ENCODE results near the gene NFIB.

The NFIB gene

DNA sequence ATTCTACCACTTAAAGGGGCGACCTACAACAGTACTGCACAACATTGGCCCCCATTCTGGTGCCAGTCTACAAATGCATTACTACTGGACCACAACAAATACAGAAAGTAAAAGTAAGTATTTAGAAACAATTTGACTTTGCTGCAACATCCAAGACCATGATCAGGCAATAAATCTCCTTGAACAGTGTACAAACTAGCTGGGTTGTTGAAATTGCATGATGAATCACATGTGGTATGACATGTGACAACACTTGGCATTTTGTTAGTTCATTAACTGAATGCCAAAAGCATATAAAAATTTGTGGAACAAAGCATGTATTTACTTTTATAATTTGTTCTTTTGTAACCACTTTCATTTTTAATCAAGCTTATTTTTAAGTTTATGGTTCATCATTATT is 270.5 kb downstream of the NFIB start:
- no peaks in the 10 kb centered on the region for H3K4me1 ChIP-seq (ENCODE audit: control insufficient read depth, low read depth, low read length)
- no peak overlapping the region for H2AK5ac ChIP-seq (ENCODE audit: low read length)
- H3K4me2 ChIP-seq (ENCODE audit: low read length) = no peak overlapping the region
- H2BK5ac ChIP-seq (ENCODE audit: low read length) = no peak overlapping the region
- H3K23ac ChIP-seq (ENCODE audit: low read length) = no peak overlapping the region
- no peak for DNase-seq
- no peak overlapping the region for H2BK120ac ChIP-seq (ENCODE audit: low read depth, low read length)
- H3K79me2 ChIP-seq (ENCODE audit: control insufficient read depth, insufficient read depth, low read length) = no peaks in the 10 kb centered on the region
- H3K27ac ChIP-seq (ENCODE audit: low read depth, low read length) = no peak overlapping the region
- no peak overlapping the region for H4K5ac ChIP-seq (ENCODE audit: low read length)
- H3K27me3 ChIP-seq (ENCODE audit: insufficient read depth, low read length, poor library complexity) = no peaks in the 10 kb centered on the region
- no CpG with 5 or more reads among the region's 1 CpG for WGBS (ENCODE audit: extremely low coverage, insufficient coverage, low lambda C conversion rate)
- no peak overlapping the region for H2BK15ac ChIP-seq (replicated peaks; ENCODE audit: low read depth)
- H3K4me3 ChIP-seq (ENCODE audit: low read length) = no peak overlapping the region
- H3K4ac ChIP-seq (ENCODE audit: low read depth, low read length) = no peak overlapping the region
- H3K56ac ChIP-seq (ENCODE audit: low read length) = no peak overlapping the region
- H3K79me1 ChIP-seq (ENCODE audit: low read length) = no peaks in the 10 kb centered on the region
- no peak overlapping the region for H3K18ac ChIP-seq (ENCODE audit: low read length)
- H3K9ac ChIP-seq (ENCODE audit: low read length) = no peak overlapping the region
- H4K8ac ChIP-seq (ENCODE audit: low read depth, low read length) = no peak overlapping the region
- no peaks in the 10 kb centered on the region for H3K36me3 ChIP-seq (ENCODE audit: control insufficient read depth, insufficient read depth, low read length)

DNA sequence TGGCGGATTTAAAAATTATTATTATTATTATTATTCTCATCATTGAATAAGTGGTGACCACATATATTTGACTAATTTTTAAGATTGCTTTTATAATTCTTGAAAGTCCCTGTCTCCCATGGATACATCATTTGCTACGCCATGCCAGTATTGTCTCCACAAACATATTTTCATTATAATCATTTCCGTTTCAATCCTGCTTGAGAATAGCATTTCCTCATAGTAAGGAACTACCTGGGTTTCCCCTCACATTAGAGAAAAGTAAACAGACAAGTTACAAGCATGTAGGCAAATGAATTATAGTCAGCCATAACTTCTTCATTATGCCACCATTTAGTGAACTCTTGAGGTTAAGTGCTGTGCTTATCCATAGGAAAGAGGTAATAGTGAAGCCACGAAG is 276.6 kb downstream of the NFIB start:
- Histone ChIP-seq H3K4me2 (ENCODE audit: low read length) (no peak overlapping the region), H2AK5ac (ENCODE audit: low read length) (no peak overlapping the region), H2BK15ac (replicated peaks; ENCODE audit: low read depth) (no peak overlapping the region), H3K23ac (ENCODE audit: low read length) (no peak overlapping the region), H3K36me3 (ENCODE audit: control insufficient read depth, insufficient read depth, low read length) (no peaks in the 10 kb centered on the region), H3K27me3 (ENCODE audit: insufficient read depth, low read length, poor library complexity) (no peaks in the 10 kb centered on the region), H3K4me3 (ENCODE audit: low read length) (no peak overlapping the region), H3K79me1 (ENCODE audit: low read length) (no peaks in the 10 kb centered on the region), H2BK5ac (ENCODE audit: low read length) (no peak overlapping the region), H2BK120ac (ENCODE audit: low read depth, low read length) (no peak overlapping the region), H4K8ac (ENCODE audit: low read depth, low read length) (no peak overlapping the region), H3K9ac (ENCODE audit: low read length) (no peak overlapping the region), H3K18ac (ENCODE audit: low read length) (no peak overlapping the region), H4K5ac (ENCODE audit: low read length) (no peak overlapping the region), H3K4me1 (ENCODE audit: control insufficient read depth, low read depth, low read length) (no peaks in the 10 kb centered on the region), H3K79me2 (ENCODE audit: control insufficient read depth, insufficient read depth, low read length) (no peaks in the 10 kb centered on the region), H3K27ac (ENCODE audit: low read depth, low read length) (no peak overlapping the region), H3K56ac (ENCODE audit: low read length) (no peak overlapping the region), H3K4ac (ENCODE audit: low read depth, low read length) (no peak overlapping the region)
- no peak for DNase-seq
- no CpG with 5 or more reads among the region's 4 CpGs for WGBS (ENCODE audit: extremely low coverage, insufficient coverage, low lambda C conversion rate)

- no peak overlapping the region for H3K56ac ChIP-seq (ENCODE audit: low read length)
- no peaks in the 10 kb centered on the region for H3K79me1 ChIP-seq (ENCODE audit: low read length)
- H3K36me3 ChIP-seq (ENCODE audit: control insufficient read depth, insufficient read depth, low read length) = no peaks in the 10 kb centered on the region
- H4K5ac ChIP-seq (ENCODE audit: low read length) = no peak overlapping the region
- DNase-seq = no peak
- H3K27ac ChIP-seq (ENCODE audit: low read depth, low read length) = no peak overlapping the region
- H3K79me2 ChIP-seq (ENCODE audit: control insufficient read depth, insufficient read depth, low read length) = no peaks in the 10 kb centered on the region
- H2AK5ac ChIP-seq (ENCODE audit: low read length) = no peak overlapping the region
- H3K4ac ChIP-seq (ENCODE audit: low read depth, low read length) = no peak overlapping the region
- no peak overlapping the region for H3K23ac ChIP-seq (ENCODE audit: low read length)
- no peak overlapping the region for H2BK5ac ChIP-seq (ENCODE audit: low read length)
- no peak overlapping the region for H2BK120ac ChIP-seq (ENCODE audit: low read depth, low read length)
- H3K9ac ChIP-seq (ENCODE audit: low read length) = no peak overlapping the region
- no peak overlapping the region for H2BK15ac ChIP-seq (replicated peaks; ENCODE audit: low read depth)
- no peak overlapping the region for H3K18ac ChIP-seq (ENCODE audit: low read length)
- H4K8ac ChIP-seq (ENCODE audit: low read depth, low read length) = no peak overlapping the region
- H3K27me3 ChIP-seq (ENCODE audit: insufficient read depth, low read length, poor library complexity) = no peaks in the 10 kb centered on the region
- H3K4me3 ChIP-seq (ENCODE audit: low read length) = no peak overlapping the region
- H3K4me2 ChIP-seq (ENCODE audit: low read length) = no peak overlapping the region
- no CpG with 5 or more reads among the region's 3 CpGs for WGBS (ENCODE audit: extremely low coverage, insufficient coverage, low lambda C conversion rate)
- no peaks in the 10 kb centered on the region for H3K4me1 ChIP-seq (ENCODE audit: control insufficient read depth, low read depth, low read length)
Measured at GRCh38 chr9:14033067-14033466, 280.9 kb downstream of the NFIB start.

Data from mesendoderm (in vitro differentiated cells).